ENCODE results near the gene PPP3R1.

GRCh38 chr2:68241732-68242131 is 10.6 kb downstream of the PPP3R1 start:
- TF ChIP-seq POLR2AphosphoS5 (IDR thresholded peaks at IDR 0.05) = no peak
- TF ChIP-seq CTCF (IDR thresholded peaks at IDR 0.05) = no peak
- TF ChIP-seq POLR2A (IDR thresholded peaks at IDR 0.05) = no peak
